GM18868 (cell line): ENCODE measurements around the gene RHEX.
"Not testable (repeated sequence)": the region's sequence is repeated elsewhere in the genome, so short reads cannot be mapped to it uniquely, and the experiment has no call there.

ENCODE experiments used
- ATAC-seq: cut with Tn5 transposase; IDR thresholded peaks from one replicate; pipeline ENCODE4 v1.9.1; 2021; ENCODE audit warnings: mild to moderate bottlenecking, moderate library complexity; ENCODE audit not compliant: unreplicated experiment

RHEX gene

GRCh38 chr1:206029484-206029883 is 23.5 kb upstream of the RHEX start:
- no peak for ATAC-seq

- ATAC-seq: no peak
These were observed 22.8 kb upstream of the RHEX start for GRCh38 chr1:206030191-206030590.

- peak; percentile 67 for ATAC-seq
These were observed 22.3 kb upstream of the RHEX start for GRCh38 chr1:206030714-206031113.

- ATAC-seq: no peak
These were observed 20.4 kb upstream of the RHEX start for GRCh38 chr1:206032380-206033140.

GRCh38 chr1:206035027-206035426 is 17.9 kb upstream of the RHEX start:
- ATAC-seq: no peak

GRCh38 chr1:206036663-206037455 is 16.1 kb upstream of the RHEX start:
- no peak for ATAC-seq

- no peak for ATAC-seq
These were observed 15.4 kb upstream of the RHEX start for GRCh38 chr1:206037581-206037980.

GRCh38 chr1:206039046-206039973 is 13.7 kb upstream of the RHEX start:
- no peak for ATAC-seq

GRCh38 chr1:206040328-206040727 is 12.6 kb upstream of the RHEX start:
- no peak for ATAC-seq

- ATAC-seq: peak; percentile 82
These were observed 11.3 kb upstream of the RHEX start for GRCh38 chr1:206041640-206042039.

- ATAC-seq: no peak
These were observed 5.7 kb upstream of the RHEX start for GRCh38 chr1:206047271-206047670.

GRCh38 chr1:206048582-206048981 is 4.4 kb upstream of the RHEX start:
- no peak for ATAC-seq

- peak; percentile 53 for ATAC-seq
These were observed 3.7 kb upstream of the RHEX start for GRCh38 chr1:206049293-206049692.

- no peak for ATAC-seq
These were observed 2.9 kb upstream of the RHEX start for GRCh38 chr1:206049919-206050600.

GRCh38 chr1:206050655-206051235 is 2.2 kb upstream of the RHEX start:
- peak; percentile 88 for ATAC-seq

- ATAC-seq: not testable (repeated sequence)
These were observed 625 bp upstream of the RHEX start for GRCh38 chr1:206052231-206052865.

- ATAC-seq: not testable (repeated sequence)
These were observed 643 bp downstream of the RHEX start for GRCh38 chr1:206053616-206054015.

GRCh38 chr1:206055069-206055625 is 2.2 kb downstream of the RHEX start:
- not testable (repeated sequence) for ATAC-seq

- not testable (repeated sequence) for ATAC-seq
These were observed 2.8 kb downstream of the RHEX start for GRCh38 chr1:206055639-206056323.
